ENCODE results near the gene LIPK.

DNA sequence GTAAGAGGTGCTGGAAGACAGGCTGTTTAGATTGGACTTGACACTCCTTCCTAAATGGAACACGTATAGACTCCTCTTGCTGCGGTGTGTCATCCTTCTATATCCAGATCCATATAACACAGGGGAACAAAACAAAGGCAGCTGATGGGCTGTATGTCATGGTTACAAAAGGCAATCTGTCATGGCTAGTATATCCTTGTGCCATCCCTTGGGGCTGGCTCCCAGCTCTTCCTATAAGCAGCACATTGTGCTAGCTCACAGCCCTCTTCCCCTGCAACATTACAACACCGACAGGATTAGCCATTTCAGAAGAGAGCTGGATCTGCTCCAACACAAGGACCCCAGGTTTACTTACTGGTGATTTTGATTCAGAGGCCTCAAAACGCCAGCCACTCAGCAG is 15.3 kb downstream of the LIPK start:
- no peak for TF ChIP-seq EZH2 (IDR thresholded peaks at IDR 0.05)
- TF ChIP-seq POLR2AphosphoS5 (IDR thresholded peaks at IDR 0.05; ENCODE audit: borderline replicate concordance, low read depth, low read length) = no peak
- TF ChIP-seq FOXP2 (optimal IDR thresholded peaks at IDR 0.05; ENCODE audit: control extremely low read depth, extremely low read length, insufficient read depth) = no peak
